H1 (cell line): ENCODE results near the gene NKAIN2.

Experiments used
- ATF2 ChIP-seq: IDR thresholded peaks from 2 replicates; pipeline ENCODE4 v1.6.1; 2012; ENCODE audit warnings: low read length, inconsistent platforms
- CBX8 ChIP-seq: fragments of 300-800, 300-1000 bp; sonication (generic); IDR thresholded peaks from 2 replicates; pipeline ENCODE4 v1.7.1; 2016; ENCODE audit warnings: low read depth, low read length, borderline replicate concordance
- EZH2 ChIP-seq: fragments of 200-600 bp; sonication (generic); IDR thresholded peaks from 2 replicates; pipeline ENCODE4 v1.7.1; 2012; ENCODE audit warnings: low read depth, mild to moderate bottlenecking, moderate library complexity, low read length, inconsistent platforms; ENCODE audit not compliant: severe bottlenecking
- POLR2A ChIP-seq, 2 experiments: IDR thresholded peaks; 1 replicate in 1 of 2; 2 replicates in 1 of 2; pipeline ENCODE4 v1.6.1; 2011; ENCODE audit warnings: low read depth in 2 of 2, low read length in 2 of 2, mild to moderate bottlenecking in 2 of 2; ENCODE audit errors: control extremely low read depth in 1 of 2
- RAD21 ChIP-seq, 2 experiments: IDR thresholded peaks in 1 of 2; conservative IDR thresholded peaks in 1 of 2; 2 replicates each; pipeline ENCODE4 v1.6.1; 2011; ENCODE audit warnings: low read depth in 2 of 2, low read length in 2 of 2, improper control_type of control experiment in 1 of 2, inconsistent platforms in 1 of 2, mild to moderate bottlenecking in 1 of 2, moderate library complexity in 1 of 2
- TF ChIP-seq, protein P1 (sequence below), 3 experiments: IDR thresholded peaks; 1 replicate in 2 of 3; 2 replicates in 1 of 3; pipeline versions ENCODE4 v1.5.1 to v1.6.1; 2011; ENCODE audit warnings: low read length in 3 of 3, mild to moderate bottlenecking in 3 of 3, inconsistent platforms in 2 of 3, low read depth in 1 of 3, moderate library complexity in 1 of 3; ENCODE audit not compliant: insufficient read depth in 1 of 3; ENCODE audit errors: control extremely low read depth in 1 of 3
- TF ChIP-seq, protein P2 (sequence below): IDR thresholded peaks from 2 replicates; pipeline ENCODE4 v1.6.1; 2011; ENCODE audit warnings: low read depth, mild to moderate bottlenecking, low read length; ENCODE audit not compliant: insufficient read depth

DNA sequence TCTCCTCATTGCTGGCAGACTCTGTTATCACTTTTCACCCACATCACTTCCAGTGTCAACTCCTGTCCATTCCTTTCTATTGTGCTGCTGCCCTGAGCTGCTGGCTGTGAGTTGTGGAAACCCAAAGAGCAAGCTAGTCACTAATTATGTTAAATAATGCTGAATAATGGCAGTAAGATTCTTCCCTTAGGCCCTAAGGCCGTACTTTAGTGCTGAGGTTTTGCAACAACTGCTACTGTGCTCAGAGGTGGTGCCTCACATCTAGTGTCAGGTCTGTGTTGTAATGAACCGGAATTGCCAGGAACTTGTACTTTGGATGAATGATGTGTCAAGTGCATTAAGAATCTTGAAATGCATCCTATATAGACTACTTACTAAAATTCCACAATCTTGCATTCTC is 786.3 kb downstream of the NKAIN2 start:
- TF ChIP-seq ATF2 (no peak), EZH2 (no peak), POLR2A (IDR thresholded peaks at IDR 0.05; ENCODE audit: control extremely low read depth in 1 of 2, low read depth in 2 of 2, low read length in 2 of 2) (no peak), RAD21 (IDR thresholded peaks at IDR 0.05 in 1 of 2, conservative IDR thresholded peaks at IDR 0.05 in 1 of 2; ENCODE audit: low read depth in 2 of 2, low read length in 2 of 2) (no peak), CBX8 (no peak)
- TF ChIP-seq, protein P1, sequence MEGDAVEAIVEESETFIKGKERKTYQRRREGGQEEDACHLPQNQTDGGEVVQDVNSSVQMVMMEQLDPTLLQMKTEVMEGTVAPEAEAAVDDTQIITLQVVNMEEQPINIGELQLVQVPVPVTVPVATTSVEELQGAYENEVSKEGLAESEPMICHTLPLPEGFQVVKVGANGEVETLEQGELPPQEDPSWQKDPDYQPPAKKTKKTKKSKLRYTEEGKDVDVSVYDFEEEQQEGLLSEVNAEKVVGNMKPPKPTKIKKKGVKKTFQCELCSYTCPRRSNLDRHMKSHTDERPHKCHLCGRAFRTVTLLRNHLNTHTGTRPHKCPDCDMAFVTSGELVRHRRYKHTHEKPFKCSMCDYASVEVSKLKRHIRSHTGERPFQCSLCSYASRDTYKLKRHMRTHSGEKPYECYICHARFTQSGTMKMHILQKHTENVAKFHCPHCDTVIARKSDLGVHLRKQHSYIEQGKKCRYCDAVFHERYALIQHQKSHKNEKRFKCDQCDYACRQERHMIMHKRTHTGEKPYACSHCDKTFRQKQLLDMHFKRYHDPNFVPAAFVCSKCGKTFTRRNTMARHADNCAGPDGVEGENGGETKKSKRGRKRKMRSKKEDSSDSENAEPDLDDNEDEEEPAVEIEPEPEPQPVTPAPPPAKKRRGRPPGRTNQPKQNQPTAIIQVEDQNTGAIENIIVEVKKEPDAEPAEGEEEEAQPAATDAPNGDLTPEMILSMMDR (IDR thresholded peaks at IDR 0.05; ENCODE audit: control extremely low read depth in 1 of 3, insufficient read depth in 1 of 3, low read depth in 1 of 3, low read length in 3 of 3) = no peak
- TF ChIP-seq, protein P2, sequence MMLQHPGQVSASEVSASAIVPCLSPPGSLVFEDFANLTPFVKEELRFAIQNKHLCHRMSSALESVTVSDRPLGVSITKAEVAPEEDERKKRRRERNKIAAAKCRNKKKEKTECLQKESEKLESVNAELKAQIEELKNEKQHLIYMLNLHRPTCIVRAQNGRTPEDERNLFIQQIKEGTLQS = no peak
